ENCODE results near the gene BAIAP2L2. TPM values are rescaled to one million over a fixed set of nuclear protein-coding genes. Genes with fewer than 3 reads are reported as not detected.

The BAIAP2L2 gene
- total RNA-seq, 2 donors from 2014 or later = 2.5 TPM; not detected in 1

DNA sequence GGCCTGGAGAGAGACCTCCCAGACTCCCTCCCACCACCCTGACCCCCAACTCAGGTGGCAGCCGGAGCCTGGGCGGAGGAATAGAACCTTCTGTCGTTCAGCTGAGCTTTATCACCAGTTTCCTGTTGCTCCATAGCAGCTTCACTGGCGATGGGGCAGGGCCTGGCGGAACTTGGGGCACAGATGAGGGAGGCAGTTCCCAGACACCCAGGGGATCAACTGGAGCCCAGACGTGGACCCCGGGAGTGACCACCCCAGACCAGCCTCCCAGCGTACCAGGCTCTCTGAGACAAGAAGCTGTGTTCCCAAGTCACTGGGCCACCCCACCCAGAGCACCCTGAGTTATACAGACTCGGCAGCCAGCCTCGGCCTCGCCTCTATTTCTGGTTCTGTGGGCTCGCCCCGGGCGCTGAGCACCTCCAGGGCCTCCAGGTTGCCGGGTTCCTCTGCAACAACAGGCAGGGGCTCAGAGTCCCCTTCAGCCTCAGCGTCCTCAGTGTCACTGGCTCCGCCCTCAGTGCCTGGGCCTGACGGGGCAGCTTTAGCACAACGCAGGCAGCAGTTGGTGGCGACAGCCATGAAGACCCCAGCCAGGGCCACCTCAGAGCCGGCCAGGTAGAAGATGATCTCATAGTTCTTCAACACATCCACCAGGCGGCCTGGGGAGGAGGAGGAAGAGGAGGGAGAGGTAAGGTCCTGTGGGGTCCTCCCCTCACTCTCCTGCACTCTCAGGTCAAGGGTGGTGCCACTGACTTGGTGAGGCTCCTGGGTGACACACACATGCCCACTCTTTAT, 32.2 kb downstream of the BAIAP2L2 start:
- TF ChIP-seq, protein P1, sequence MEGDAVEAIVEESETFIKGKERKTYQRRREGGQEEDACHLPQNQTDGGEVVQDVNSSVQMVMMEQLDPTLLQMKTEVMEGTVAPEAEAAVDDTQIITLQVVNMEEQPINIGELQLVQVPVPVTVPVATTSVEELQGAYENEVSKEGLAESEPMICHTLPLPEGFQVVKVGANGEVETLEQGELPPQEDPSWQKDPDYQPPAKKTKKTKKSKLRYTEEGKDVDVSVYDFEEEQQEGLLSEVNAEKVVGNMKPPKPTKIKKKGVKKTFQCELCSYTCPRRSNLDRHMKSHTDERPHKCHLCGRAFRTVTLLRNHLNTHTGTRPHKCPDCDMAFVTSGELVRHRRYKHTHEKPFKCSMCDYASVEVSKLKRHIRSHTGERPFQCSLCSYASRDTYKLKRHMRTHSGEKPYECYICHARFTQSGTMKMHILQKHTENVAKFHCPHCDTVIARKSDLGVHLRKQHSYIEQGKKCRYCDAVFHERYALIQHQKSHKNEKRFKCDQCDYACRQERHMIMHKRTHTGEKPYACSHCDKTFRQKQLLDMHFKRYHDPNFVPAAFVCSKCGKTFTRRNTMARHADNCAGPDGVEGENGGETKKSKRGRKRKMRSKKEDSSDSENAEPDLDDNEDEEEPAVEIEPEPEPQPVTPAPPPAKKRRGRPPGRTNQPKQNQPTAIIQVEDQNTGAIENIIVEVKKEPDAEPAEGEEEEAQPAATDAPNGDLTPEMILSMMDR (IDR thresholded peaks at IDR 0.05) = no peak
- Histone ChIP-seq H3K9me3 (no peaks in the 10 kb centered on the region), H3K4me3 (no peak overlapping the region), H3K27me3 (replicated peaks; ENCODE audit: insufficient read depth) (no peaks in the 10 kb centered on the region), H3K27ac (no peak overlapping the region), H3K36me3 (peaks cover 18% of the 10 kb centered on the region), H3K4me1 (ENCODE audit: control insufficient read depth in 1 of 2, low read depth in 2 of 2) (peaks cover 12 to 22% of the 10 kb centered on the region in 2 donors)
- ATAC-seq (ENCODE audit: insufficient number of reproducible peaks, low FRiP score, low read depth) = no peak
- DNase-seq (ENCODE audit: low spot score) = no peak

DNA sequence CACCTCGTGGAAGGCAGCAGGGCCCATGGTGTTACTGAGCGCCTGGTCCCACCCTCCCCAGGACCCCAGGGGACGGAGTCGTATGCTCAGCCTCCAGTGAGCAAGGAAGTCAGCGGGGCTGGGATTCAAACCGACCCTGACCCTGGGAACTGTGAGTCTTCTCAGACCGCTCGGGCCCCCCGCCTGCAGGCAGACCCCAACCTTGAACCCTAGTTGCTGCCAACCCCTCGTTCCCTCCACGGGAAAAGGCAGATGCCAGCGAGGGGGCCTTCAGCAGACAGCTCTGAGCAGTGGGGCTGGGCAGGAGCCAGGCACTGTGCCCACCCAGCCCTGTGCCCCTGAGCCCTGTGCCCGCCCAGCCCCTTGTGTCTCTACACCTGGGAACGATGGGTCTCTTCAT, 32.9 kb downstream of the BAIAP2L2 start:
- no peaks in the 10 kb centered on the region for H3K27me3 ChIP-seq (replicated peaks; ENCODE audit: insufficient read depth)

DNA sequence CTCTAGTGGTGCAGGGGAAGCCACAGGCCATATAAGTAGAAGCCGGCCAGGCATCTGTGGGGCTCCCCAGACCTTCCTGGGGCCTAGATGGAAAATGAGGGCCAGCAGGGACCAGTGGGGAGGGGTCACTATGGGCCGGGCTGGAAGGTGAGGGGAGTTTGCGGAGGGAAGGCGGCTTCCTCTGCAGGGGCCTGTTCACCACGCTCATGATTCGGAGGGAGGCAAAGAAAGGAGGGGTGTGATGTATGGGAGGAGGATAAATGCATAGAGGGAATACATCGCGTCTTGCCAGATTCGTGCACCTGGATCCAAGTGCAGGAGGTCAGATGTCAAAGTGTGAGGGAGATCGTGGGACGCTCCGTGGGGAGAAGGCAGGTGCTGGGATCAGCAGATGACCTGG, 33.4 kb downstream of the BAIAP2L2 start:
- Histone ChIP-seq H3K9me3 (no peaks in the 10 kb centered on the region), H3K36me3 (peaks cover 29% of the 10 kb centered on the region), H3K4me1 (ENCODE audit: control insufficient read depth in 1 of 2, low read depth in 2 of 2) (peaks cover 10 to 16% of the 10 kb centered on the region in 2 donors), H3K4me3 (no peak overlapping the region), H3K27ac (no peak overlapping the region), H3K27me3 (replicated peaks; ENCODE audit: insufficient read depth) (no peaks in the 10 kb centered on the region)
- no peak for DNase-seq (ENCODE audit: low spot score)
- ATAC-seq (ENCODE audit: insufficient number of reproducible peaks, low FRiP score, low read depth) = no peak
- TF ChIP-seq, protein P1 (IDR thresholded peaks at IDR 0.05) = no peak

More for the DNA sequence above, 32.9 kb downstream of the BAIAP2L2 start:
- H3K36me3 ChIP-seq = peaks cover 25% of the 10 kb centered on the region
- ATAC-seq (ENCODE audit: insufficient number of reproducible peaks, low FRiP score, low read depth) (no peak), DNase-seq (ENCODE audit: low spot score) (no peak)
- TF ChIP-seq, protein P1 (IDR thresholded peaks at IDR 0.05) = no peak
- no peak overlapping the region for H3K27ac ChIP-seq
- H3K4me3 ChIP-seq = no peak overlapping the region
- H3K9me3 ChIP-seq = no peaks in the 10 kb centered on the region
- peaks cover 12 to 19% of the 10 kb centered on the region in 2 donors for H3K4me1 ChIP-seq (ENCODE audit: control insufficient read depth in 1 of 2, low read depth in 2 of 2)

DNA sequence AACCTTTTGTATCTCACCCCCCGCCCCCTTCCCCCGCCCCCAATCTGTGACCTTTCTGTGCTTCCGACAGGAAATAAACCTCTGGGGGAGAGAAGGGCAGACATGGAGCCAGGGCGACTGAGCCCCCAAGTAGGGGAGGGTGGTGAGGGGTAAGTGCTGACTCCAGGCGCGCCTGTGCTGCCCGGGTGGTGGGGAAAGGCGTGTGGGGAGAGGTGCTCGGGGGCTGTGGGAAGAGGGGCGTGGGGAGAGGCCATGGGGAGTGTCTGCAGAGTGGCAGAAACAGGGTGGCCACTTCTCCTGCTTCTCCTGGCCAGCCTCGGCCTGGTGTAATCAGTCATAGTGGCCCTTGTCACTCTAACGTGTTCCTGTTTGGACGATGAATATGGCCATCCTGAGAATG, 34.5 kb downstream of the BAIAP2L2 start:
- ATAC-seq (ENCODE audit: insufficient number of reproducible peaks, low FRiP score, low read depth) = no peak
- Histone ChIP-seq H3K27ac (no peak overlapping the region), H3K4me3 (no peak overlapping the region), H3K27me3 (replicated peaks; ENCODE audit: insufficient read depth) (no peaks in the 10 kb centered on the region), H3K9me3 (no peaks in the 10 kb centered on the region), H3K36me3 (peaks cover 36% of the 10 kb centered on the region), H3K4me1 (ENCODE audit: control insufficient read depth in 1 of 2, low read depth in 2 of 2) (peaks cover 4 to 19% of the 10 kb centered on the region in 2 donors)
- DNase-seq (ENCODE audit: low spot score) = no peak
- TF ChIP-seq, protein P1 (IDR thresholded peaks at IDR 0.05) = no peak

DNA sequence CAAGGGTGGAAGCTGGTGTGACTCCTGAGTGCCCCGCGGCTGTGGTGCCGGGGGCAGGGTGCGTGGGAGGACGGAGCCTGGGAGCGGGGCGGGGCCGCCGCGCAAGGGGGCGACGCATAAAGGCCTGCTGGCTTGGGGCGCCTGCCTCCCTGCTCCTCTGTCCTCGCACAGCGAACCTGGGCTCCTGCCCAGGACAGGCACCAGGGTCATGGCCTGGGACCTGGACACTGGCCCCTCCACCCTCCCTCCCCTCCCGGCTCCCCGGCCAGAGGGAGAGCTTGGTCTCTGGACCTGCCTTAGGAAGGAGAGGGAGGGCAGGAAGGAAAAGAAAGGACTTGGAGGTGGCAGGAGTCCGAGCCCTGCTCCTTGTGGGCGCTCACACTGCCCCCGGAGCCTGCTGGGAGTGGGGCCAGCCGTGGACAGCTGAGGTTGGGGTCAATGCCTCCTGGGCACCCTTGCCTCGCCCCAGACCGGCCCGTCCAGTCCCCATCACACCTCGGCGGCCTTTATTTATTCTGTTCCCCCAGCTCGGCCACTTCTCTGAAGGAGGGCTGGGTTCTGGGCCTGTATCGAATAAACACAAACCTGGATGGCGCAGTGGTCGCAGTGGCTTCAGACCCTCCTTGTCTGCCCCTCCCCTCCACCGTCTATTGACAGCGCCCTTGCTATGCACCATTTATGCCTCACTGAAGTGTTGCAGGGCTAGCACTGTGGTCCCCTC, 35.2 kb downstream of the BAIAP2L2 start:
- Histone ChIP-seq H3K4me3 (no peak overlapping the region), H3K4me1 (ENCODE audit: control insufficient read depth in 1 of 2, low read depth in 2 of 2) (peaks cover 5 to 20% of the 10 kb centered on the region in 2 donors), H3K27ac (no peak overlapping the region), H3K9me3 (no peaks in the 10 kb centered on the region), H3K27me3 (replicated peaks; ENCODE audit: insufficient read depth) (no peaks in the 10 kb centered on the region), H3K36me3 (peaks cover 36% of the 10 kb centered on the region)
- no peak for DNase-seq (ENCODE audit: low spot score)
- no peak for ATAC-seq (ENCODE audit: insufficient number of reproducible peaks, low FRiP score, low read depth)
- TF ChIP-seq, protein P1 (IDR thresholded peaks at IDR 0.05) = no peak
